PC-9 (cell line): ENCODE data around the gene CIAO2B. TPM values are rescaled to one million over a fixed set of nuclear protein-coding genes. Genes with fewer than 3 reads are reported as not detected.

Experiments
- BruUV-seq: library from RNA; stranded (reverse); fragments of 400-500 nt; replicated peaks from 2 replicates; lab custom pipeline; 2021; lab: Mats Ljungman, UMichigan
- CTCF ChIA-PET: fragments of 300-600 bp; sonication (Branson Sonifier 250); formaldehyde crosslinking; loops from one replicate; lab custom pipeline; 2022; ENCODE audit warnings: antibody characterized with exemption; lab: Charles Lee
- POLR2A ChIA-PET: fragments of 300-600 bp; sonication (Branson Sonifier 250); formaldehyde crosslinking; loops from one replicate; lab custom pipeline; 2022; ENCODE audit warnings: antibody characterized with exemption; ENCODE audit not compliant: unreplicated experiment; lab: Charles Lee
- DNase-seq, 2 experiments: peaks; one replicate each; pipeline versions ENCODE4 v3.0.0 to v3.0.0-alpha.2; 2015 to 2022; ENCODE audit warnings: mixed read lengths in 1 of 2
- H2AFZ ChIP-seq: fragments of 200-600 bp; sonication (generic); 2 replicates; pipeline ENCODE4 v1.8.1; 2017; ENCODE audit warnings: antibody characterized with exemption
- H3F3A ChIP-seq: fragments of 200-600 bp; sonication (generic); 2 replicates; pipeline ENCODE4 v1.8.1; 2017; ENCODE audit warnings: antibody characterized with exemption, mild to moderate bottlenecking, low read depth; ENCODE audit not compliant: insufficient read depth
- H3K27ac ChIP-seq: fragments of 200-600 bp; sonication (generic); 2 replicates; pipeline ENCODE4 v1.6.1; 2016; ENCODE audit warnings: mixed run types
- H3K27me3 ChIP-seq: fragments of 200-600 bp; sonication (generic); 2 replicates; pipeline ENCODE4 v1.6.1; 2016; ENCODE audit warnings: low read depth, mixed run types; ENCODE audit not compliant: insufficient read depth
- H3K36me3 ChIP-seq: fragments of 200-600 bp; sonication (generic); 2 replicates; pipeline ENCODE4 v1.6.1; 2016; ENCODE audit warnings: low read depth, mixed run types
- H3K4me1 ChIP-seq: fragments of 200-600 bp; sonication (generic); replicated peaks from 2 replicates; pipeline ENCODE4 v1.6.1; 2016; ENCODE audit warnings: mixed run types; ENCODE audit not compliant: insufficient read depth
- H3K4me2 ChIP-seq: fragments of 200-600 bp; sonication (generic); 2 replicates; pipeline ENCODE4 v1.6.1; 2017; ENCODE audit warnings: mixed run types
- H3K4me3 ChIP-seq: fragments of 200-600 bp; sonication (generic); 2 replicates; pipeline ENCODE4 v1.6.1; 2016; ENCODE audit warnings: mixed run types
- H3K79me2 ChIP-seq: fragments of 200-600 bp; sonication (generic); 2 replicates; pipeline ENCODE4 v1.6.1; 2017; ENCODE audit warnings: low read depth, mixed run types
- H3K9me2 ChIP-seq: fragments of 200-600 bp; sonication (generic); 2 replicates; pipeline ENCODE4 v1.8.1; 2017; ENCODE audit warnings: mild to moderate bottlenecking; ENCODE audit not compliant: insufficient read depth
- H3K9me3 ChIP-seq: fragments of 200-600 bp; sonication (generic); 2 replicates; pipeline ENCODE4 v1.8.1; 2016; ENCODE audit warnings: low read depth; ENCODE audit not compliant: insufficient read depth
- H4K20me1 ChIP-seq: fragments of 200-600 bp; sonication (generic); 2 replicates; pipeline ENCODE4 v1.8.1; 2017; ENCODE audit not compliant: insufficient read depth
- CTCF ChIP-seq: fragments of 200-600 bp; sonication (generic); conservative IDR thresholded peaks from 2 replicates; pipeline ENCODE4 v1.6.1; 2017; ENCODE audit warnings: mixed run types, antibody characterized with exemption, mild to moderate bottlenecking, moderate library complexity
- EZH2 ChIP-seq: fragments of 200-600 bp; sonication (generic); IDR thresholded peaks from 2 replicates; pipeline ENCODE4 v1.8.0; 2017; ENCODE audit warnings: antibody characterized with exemption, low read depth
- intact Hi-C: fragments of 100-400 bp; cut with micrococcal nuclease; formaldehyde crosslinking; loops from one replicate; pipeline ENCODE4 v1.10.0; 2022; ENCODE audit not compliant: unreplicated experiment
- total RNA-seq: library from RNA; stranded (reverse); gene quantifications from 2 replicates; pipeline ENCODE4 v1.2.3, GENCODE V29; 2021

Gene CIAO2B
- total RNA-seq, 1 experiment from 2014 or later, result 87.1 TPM

DNA sequence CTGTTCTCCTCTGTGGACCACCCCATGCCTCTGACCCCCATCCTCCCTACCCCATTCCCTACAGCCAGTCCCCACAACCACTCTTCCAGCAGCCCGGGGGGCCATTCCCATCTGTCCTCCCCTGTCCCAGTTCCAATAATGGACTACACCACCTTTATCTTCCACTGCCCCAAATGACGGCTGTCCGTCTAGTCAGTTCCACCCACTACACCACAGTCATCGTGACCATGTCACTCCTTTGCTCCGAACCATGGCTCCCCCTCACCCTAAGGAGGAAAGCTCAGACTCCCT is 38.6 kb downstream of the CIAO2B start:
- Histone ChIP-seq H3K27ac (no peak overlapping the region), H3K36me3 (no peaks in the 10 kb centered on the region), H3K4me1 (peaks cover 30% of the 10 kb centered on the region), H3K4me2 (no peak overlapping the region), H4K20me1 (no peaks in the 10 kb centered on the region), H3F3A (peaks cover 26% of the 10 kb centered on the region; the same call in 1 of the 2 replicates), H3K9me2 (no peaks in the 10 kb centered on the region), H3K4me3 (no peak overlapping the region), H3K9me3 (no peaks in the 10 kb centered on the region), H2AFZ (no peak overlapping the region), H3K27me3 (no peaks in the 10 kb centered on the region), H3K79me2 (no peaks in the 10 kb centered on the region)
- TF ChIP-seq EZH2, result no peak
- POLR2A ChIA-PET, result no interaction called here
- DNase-seq, result no peak
- intact Hi-C loops, result loop anchor here (1.0 to 10.0 kb wide), 5 partner anchors 52 to 569 kb away; no protein-coding TSS in a partner anchor
- BruUV-seq, result no TSS peak
- CTCF ChIA-PET, result interaction anchor here (0.6 to 1.7 kb wide), 3 partner anchors 14 to 33 kb away, joined by 3 to 9 read pairs (median 3); no protein-coding TSS in a partner anchor

GRCh38 chr16:66894948-66895688 is 39.1 kb downstream of the CIAO2B start:
- no peaks in the 10 kb centered on the region for H4K20me1 ChIP-seq
- CTCF ChIA-PET, result interaction anchor here (0.6 to 1.7 kb wide), 4 partner anchors 13 to 33 kb away, joined by 3 to 9 read pairs (median 3); no protein-coding TSS in a partner anchor
- H3K27me3 ChIP-seq, result no peaks in the 10 kb centered on the region
- intact Hi-C loops, result loop anchor here (1.0 to 10.0 kb wide), 5 partner anchors 52 to 570 kb away; no protein-coding TSS in a partner anchor
- peak in 1 of 2 experiments; percentile 66 for DNase-seq
- no TSS peak for BruUV-seq
- H2AFZ ChIP-seq, result no peak overlapping the region
- no peak for TF ChIP-seq EZH2
- peak; percentile 87 for TF ChIP-seq CTCF
- H3K36me3 ChIP-seq, result no peaks in the 10 kb centered on the region
- no peaks in the 10 kb centered on the region for H3K9me2 ChIP-seq
- no peak overlapping the region for H3K4me3 ChIP-seq
- peaks cover 24% of the 10 kb centered on the region for H3K4me1 ChIP-seq
- H3K9me3 ChIP-seq, result no peaks in the 10 kb centered on the region
- POLR2A ChIA-PET, result interaction anchor here (0.6 kb wide), 1 partner anchor 303 kb away, joined by 5 read pairs; no protein-coding TSS in a partner anchor
- no peaks in the 10 kb centered on the region for H3K79me2 ChIP-seq
- peaks cover 26% of the 10 kb centered on the region; the same call in 1 of the 2 replicates for H3F3A ChIP-seq
- no peak overlapping the region for H3K27ac ChIP-seq
- H3K4me2 ChIP-seq, result no peak overlapping the region

DNA sequence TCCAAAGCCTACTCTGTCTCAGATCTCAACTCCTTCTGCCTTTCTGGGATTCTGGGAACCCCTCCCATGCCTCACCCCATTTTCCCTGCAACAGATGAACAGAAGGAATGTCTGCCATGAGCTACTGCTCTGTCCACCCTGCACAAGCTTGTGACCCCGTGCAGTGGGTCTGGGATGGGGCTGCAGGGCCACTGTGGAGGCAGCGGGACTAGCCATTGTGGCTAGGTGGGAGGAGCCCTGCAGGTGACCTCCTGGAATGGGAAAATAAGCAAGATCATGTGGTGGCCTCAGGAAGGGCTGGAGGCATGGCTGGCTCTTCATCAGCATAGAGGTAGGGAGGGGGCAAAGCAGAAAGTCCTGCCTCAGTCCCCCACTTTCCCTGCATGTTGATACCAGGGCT is 40.1 kb downstream of the CIAO2B start:
- no peak for DNase-seq
- Histone ChIP-seq H3K79me2 (no peaks in the 10 kb centered on the region), H3K4me2 (no peak overlapping the region), H3K36me3 (no peaks in the 10 kb centered on the region), H3K4me3 (no peak overlapping the region), H3K9me2 (no peaks in the 10 kb centered on the region), H3K27me3 (no peaks in the 10 kb centered on the region), H2AFZ (no peak overlapping the region), H3F3A (peaks cover 26% of the 10 kb centered on the region; the same call in 1 of the 2 replicates), H3K4me1 (peaks cover 14% of the 10 kb centered on the region; the same call in 1 of the 2 replicates), H3K9me3 (no peaks in the 10 kb centered on the region), H3K27ac (no peak overlapping the region), H4K20me1 (no peaks in the 10 kb centered on the region)
- CTCF ChIA-PET, result no interaction called here
- POLR2A ChIA-PET, result no interaction called here
- TF ChIP-seq CTCF (no peak), EZH2 (no peak)
- BruUV-seq, result no TSS peak
- intact Hi-C loops, result loop anchor here (2.0 to 10.0 kb wide), 2 partner anchors 121 to 571 kb away; no protein-coding TSS in a partner anchor
